Sigmoid colon (tissue), 7 donors: ENCODE results near the gene SSU72. TPM values are rescaled to one million over a fixed set of nuclear protein-coding genes. Genes with fewer than 3 reads are reported as not detected.

ENCODE experiments used
- DNase-seq: peaks from one replicate; pipeline ENCODE4 v3.0.0-alpha.2; 2019
- H3K27ac ChIP-seq, 4 donors: fragments of 200-600 bp; sonication (generic); one replicate each; pipeline ENCODE4 v1.5.1; 2016 to 2019; ENCODE audit warnings: mild to moderate bottlenecking in 1 of 4
- H3K27me3 ChIP-seq, 3 donors: fragments of 200-600 bp; sonication (generic); one replicate each; pipeline ENCODE4 v1.5.1; 2019; ENCODE audit warnings: mild to moderate bottlenecking in 1 of 3
- H3K36me3 ChIP-seq, 4 donors: fragments of 200-600 bp; sonication (generic); one replicate each; pipeline ENCODE4 v1.5.1; 2016 to 2019
- H3K4me1 ChIP-seq, 4 donors: fragments of 200-600 bp; sonication (generic); one replicate each; pipeline ENCODE4 v1.5.1; 2017 to 2019
- H3K4me3 ChIP-seq, 4 donors: fragments of 200-600 bp; sonication (generic); one replicate each; pipeline ENCODE4 v1.5.1; 2017 to 2019; ENCODE audit warnings: mild to moderate bottlenecking in 2 of 4, moderate library complexity in 1 of 4
- H3K9me3 ChIP-seq, 4 donors: fragments of 200-600 bp in 3 of 4; sonication (generic) in 3 of 4; one replicate each; pipeline versions ENCODE4 v1.5.1 to v1.6.1; 2013 to 2019
- EP300 ChIP-seq, 4 donors: sonication (generic); formaldehyde crosslinking; IDR thresholded peaks; one replicate each; pipeline ENCODE4 v1.6.1; 2017; ENCODE audit warnings: antibody characterized with exemption in 4 of 4
- POLR2A ChIP-seq, 2 donors: fragments of 450-650 bp; IDR thresholded peaks; one replicate each; pipeline ENCODE4 v1.6.1; 2016; ENCODE audit warnings: antibody characterized with exemption in 2 of 2, mild to moderate bottlenecking in 2 of 2, moderate library complexity in 2 of 2
- POLR2AphosphoS5 ChIP-seq, 4 donors: sonication (generic); formaldehyde crosslinking; IDR thresholded peaks; one replicate each; pipeline ENCODE4 v1.6.1; 2017; ENCODE audit warnings: antibody characterized with exemption in 4 of 4
- WGBS, 2 donors: extraction: QIAGEN DNeasy Blood & Tissue Kit; methylation state at CpG; one replicate each; pipeline ENCODE4 v1.1.7; 2013; 5-methylcytosine and 5-hydroxymethylcytosine counted together
- intact Hi-C: fragments of 100-400 bp; cut with DNase I; formaldehyde crosslinking; loops from one replicate; pipeline ENCODE4 v1.15.1; 2023
- polyA plus RNA-seq, 3 donors: library from polyadenylated mRNA; stranded (reverse); fragments of 200-250 nt; gene quantifications; one replicate each; pipeline ENCODE4 v1.2.3, GENCODE V29; 2013
- total RNA-seq, 4 donors: library from RNA; depleted of rRNA; stranded (reverse); fragments of >200 nt; gene quantifications; one replicate each; pipeline ENCODE4 v1.1.0, GENCODE V29; 2016
- TF ChIP-seq, protein P1 (sequence below), 4 experiments: fragments of 450-650 bp in 3 of 4; fragments of 200-600 bp in 1 of 4; IDR thresholded peaks; one replicate each; pipeline ENCODE4 v1.5.1; 2016 to 2019; ENCODE audit warnings: antibody characterized with exemption in 4 of 4, mild to moderate bottlenecking in 3 of 4, moderate library complexity in 2 of 4
- donor health status: healthy with polysubstance abuse.
- donor health status: Bipolar disorder and iron deficiency.
- donor health status: healthy.

SSU72 gene
- total and polyA plus RNA-seq, 7 donors = 98.9 to 165 (median 119) TPM

DNA sequence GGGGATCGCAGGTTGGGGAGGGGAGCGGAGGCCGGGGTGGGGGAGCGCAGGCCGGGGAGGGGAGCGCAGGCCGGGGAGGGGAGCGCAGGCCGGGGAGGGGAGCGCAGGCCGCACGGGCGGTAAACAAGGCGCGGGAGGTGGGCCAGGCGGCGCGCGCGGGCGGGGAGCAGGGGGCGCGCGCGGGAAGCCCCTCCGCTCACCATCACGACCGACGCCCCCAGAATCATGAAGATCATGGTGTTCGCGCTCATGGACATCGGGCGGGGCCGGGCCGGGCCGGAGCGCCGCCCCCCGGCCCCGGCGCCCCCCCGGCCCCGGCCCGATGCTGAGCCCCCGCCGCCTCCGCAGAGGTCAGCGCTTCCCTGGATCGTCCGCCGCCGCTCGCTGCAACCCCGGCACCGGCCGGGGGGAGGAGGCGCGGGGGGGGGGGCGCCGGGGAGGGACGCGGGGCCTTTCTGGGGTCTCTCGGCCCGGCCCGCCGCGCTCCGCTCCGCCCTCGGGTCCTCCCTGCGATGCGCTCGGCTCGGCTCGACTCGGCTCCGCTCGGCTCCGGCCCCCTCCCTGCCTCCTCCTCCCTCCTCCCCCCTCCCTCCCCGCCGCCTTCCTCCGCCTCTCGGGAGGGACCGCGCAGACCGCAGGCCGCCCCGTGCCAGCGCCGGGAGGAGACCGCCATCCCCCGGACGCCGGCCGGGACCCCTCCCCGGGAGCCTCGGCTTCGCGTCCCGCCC, 34.4 kb downstream of the SSU72 start, which contains the start of gene TMEM240:
TMEM240 (minus strand) TSS at position 535 of the 728 bp plus-strand sequence; CDS start at position 257, 278 bp downstream.
- Histone ChIP-seq H3K36me3 (peaks cover 0 to 41% (median 17%) of the 10 kb centered on the region in 4 donors), H3K4me3 (peak within 1 kb of the TSS; percentile 63 to 88 (median 83)), H3K4me1 (peaks cover 0 to 26% (median 23%) of the 10 kb centered on the region in 4 donors), H3K27me3 (no peaks in the 10 kb centered on the region), H3K9me3 (no peaks in the 10 kb centered on the region), H3K27ac (peak within 1 kb of the TSS; percentile 81 to 85 (median 83))
- DNase-seq = peak; percentile 92
- no peak for TF ChIP-seq EP300 (IDR thresholded peaks at IDR 0.05)
- TF ChIP-seq POLR2A (IDR thresholded peaks at IDR 0.05) = no peak
- no peak for TF ChIP-seq POLR2AphosphoS5 (IDR thresholded peaks at IDR 0.05)
- TF ChIP-seq, protein P1, sequence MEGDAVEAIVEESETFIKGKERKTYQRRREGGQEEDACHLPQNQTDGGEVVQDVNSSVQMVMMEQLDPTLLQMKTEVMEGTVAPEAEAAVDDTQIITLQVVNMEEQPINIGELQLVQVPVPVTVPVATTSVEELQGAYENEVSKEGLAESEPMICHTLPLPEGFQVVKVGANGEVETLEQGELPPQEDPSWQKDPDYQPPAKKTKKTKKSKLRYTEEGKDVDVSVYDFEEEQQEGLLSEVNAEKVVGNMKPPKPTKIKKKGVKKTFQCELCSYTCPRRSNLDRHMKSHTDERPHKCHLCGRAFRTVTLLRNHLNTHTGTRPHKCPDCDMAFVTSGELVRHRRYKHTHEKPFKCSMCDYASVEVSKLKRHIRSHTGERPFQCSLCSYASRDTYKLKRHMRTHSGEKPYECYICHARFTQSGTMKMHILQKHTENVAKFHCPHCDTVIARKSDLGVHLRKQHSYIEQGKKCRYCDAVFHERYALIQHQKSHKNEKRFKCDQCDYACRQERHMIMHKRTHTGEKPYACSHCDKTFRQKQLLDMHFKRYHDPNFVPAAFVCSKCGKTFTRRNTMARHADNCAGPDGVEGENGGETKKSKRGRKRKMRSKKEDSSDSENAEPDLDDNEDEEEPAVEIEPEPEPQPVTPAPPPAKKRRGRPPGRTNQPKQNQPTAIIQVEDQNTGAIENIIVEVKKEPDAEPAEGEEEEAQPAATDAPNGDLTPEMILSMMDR (IDR thresholded peaks at IDR 0.05) = no peak
- 2% methylated on average over 99 to 100 of the region's 100 CpGs for WGBS, 2 donors
- intact Hi-C loops = no loop called here

DNA sequence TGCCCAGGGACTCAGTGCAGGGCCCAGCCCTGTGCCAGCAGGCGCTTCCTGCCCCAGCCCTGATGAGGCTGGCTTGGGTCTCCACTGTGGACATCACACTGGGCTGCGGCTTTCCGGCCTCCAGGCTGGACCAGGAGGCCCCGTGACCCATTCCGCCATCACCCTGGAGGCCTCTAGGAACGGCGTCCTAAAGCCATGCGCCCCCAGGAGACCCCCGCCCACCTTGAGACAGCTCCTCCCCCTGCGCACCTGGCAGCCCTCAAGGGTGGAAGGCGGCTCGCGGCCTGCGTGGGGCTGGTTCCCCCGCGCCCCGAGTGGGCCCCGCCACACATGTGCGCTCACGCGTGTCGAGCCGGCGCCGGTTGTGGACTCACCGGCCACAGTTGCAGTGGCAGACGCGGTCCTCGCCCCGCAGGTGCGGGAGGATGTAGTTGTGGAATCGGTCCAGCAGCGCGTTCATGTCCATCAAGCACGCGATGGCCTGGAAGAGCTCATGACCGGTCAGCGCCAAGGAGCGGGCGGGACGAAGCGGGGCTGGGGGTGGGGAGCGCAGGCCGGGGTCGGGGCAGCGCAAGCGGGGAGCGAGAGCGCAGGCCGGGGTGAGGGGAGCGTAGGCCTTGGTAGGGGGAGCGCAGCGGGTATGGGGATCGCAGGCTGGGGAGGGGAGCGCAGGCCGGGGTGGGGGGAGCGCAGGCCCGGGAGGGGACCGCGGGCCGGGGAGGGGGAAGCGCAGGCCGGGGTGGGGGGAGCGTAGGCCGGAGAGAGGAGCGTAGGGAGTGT, 35.2 kb downstream of the SSU72 start:
- WGBS, 2 donors = 19 to 21% methylated on average over 65 to 66 of the region's 66 CpGs
- H3K36me3 ChIP-seq = peaks cover 0 to 46% (median 18%) of the 10 kb centered on the region in 4 donors
- H3K4me1 ChIP-seq = peaks cover 0 to 26% (median 23%) of the 10 kb centered on the region in 4 donors
- H3K27ac ChIP-seq = peak overlapping the region; percentile 81 to 85 (median 83)
- H3K4me3 ChIP-seq = peak overlapping the region; percentile 63 to 88 (median 83)
- H3K27me3 ChIP-seq = no peaks in the 10 kb centered on the region
- intact Hi-C loops = no loop called here
- TF ChIP-seq POLR2AphosphoS5 (IDR thresholded peaks at IDR 0.05) (peak in 3 of 4 donors; percentile 14 to 38 (median 25)), EP300 (IDR thresholded peaks at IDR 0.05) (no peak)
- no peaks in the 10 kb centered on the region for H3K9me3 ChIP-seq
- DNase-seq = peak; percentile 81

DNA sequence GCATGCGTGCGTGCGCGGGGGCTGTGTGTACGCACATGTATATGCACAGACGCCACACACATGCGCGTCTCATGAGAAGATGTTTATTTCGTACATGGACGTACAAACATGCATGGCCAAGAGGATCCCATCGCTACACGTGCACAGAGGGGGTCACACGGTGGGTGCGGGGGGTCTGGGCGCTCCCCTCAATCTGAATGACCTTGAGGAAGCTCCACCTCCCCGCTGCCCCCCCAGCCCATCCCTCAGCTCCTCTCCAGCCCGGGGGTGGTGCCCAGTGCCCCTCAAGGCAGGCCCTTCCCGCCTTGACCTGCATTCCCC, 35.7 kb downstream of the SSU72 start:
- no peak for TF ChIP-seq POLR2A (IDR thresholded peaks at IDR 0.05)
- no peak for TF ChIP-seq EP300 (IDR thresholded peaks at IDR 0.05)
- TF ChIP-seq POLR2AphosphoS5 (IDR thresholded peaks at IDR 0.05) = no peak
- TF ChIP-seq, protein P1 (IDR thresholded peaks at IDR 0.05) = no peak
- intact Hi-C loops = no loop called here
- no peak for DNase-seq
- H3K27me3 ChIP-seq = no peaks in the 10 kb centered on the region
- 83 to 87% methylated on average over 18 of the region's 18 CpGs for WGBS, 2 donors
- peaks cover 0 to 50% (median 18%) of the 10 kb centered on the region in 4 donors for H3K36me3 ChIP-seq
- H3K27ac ChIP-seq = peak overlapping the region; percentile 81 to 85 (median 83)
- H3K9me3 ChIP-seq = no peaks in the 10 kb centered on the region
- H3K4me1 ChIP-seq = peaks cover 0 to 26% (median 23%) of the 10 kb centered on the region in 4 donors
- peak overlapping the region; percentile 63 to 88 (median 83) for H3K4me3 ChIP-seq

DNA sequence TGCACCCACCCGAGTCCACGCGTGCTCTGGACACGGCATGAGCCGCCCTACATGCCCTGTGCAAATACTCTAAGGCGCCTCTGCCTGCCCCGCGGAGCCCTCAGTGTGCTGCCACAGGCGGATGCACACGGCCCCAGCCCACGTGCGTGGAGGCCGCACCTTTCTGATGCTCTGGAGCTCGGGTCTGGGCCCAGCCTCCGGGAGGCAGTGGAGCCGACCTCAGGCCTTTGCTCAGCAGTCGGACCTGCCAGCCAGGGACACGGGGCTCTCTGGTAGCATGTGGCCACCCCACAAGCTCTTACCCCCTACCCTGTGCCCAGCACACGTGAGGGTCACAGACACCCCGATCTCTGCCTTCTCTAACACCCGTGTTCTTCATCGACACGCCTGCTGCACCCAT, 36.3 kb downstream of the SSU72 start:
- 86 to 92% methylated on average over 23 of the region's 23 CpGs for WGBS, 2 donors
- DNase-seq = no peak
- TF ChIP-seq POLR2A (IDR thresholded peaks at IDR 0.05) (no peak), POLR2AphosphoS5 (IDR thresholded peaks at IDR 0.05) (no peak), EP300 (IDR thresholded peaks at IDR 0.05) (no peak)
- TF ChIP-seq, protein P1 (IDR thresholded peaks at IDR 0.05) = no peak
- no peaks in the 10 kb centered on the region for H3K27me3 ChIP-seq
- no peaks in the 10 kb centered on the region for H3K9me3 ChIP-seq
- no peak overlapping the region for H3K4me3 ChIP-seq
- peaks cover 0 to 44% (median 16%) of the 10 kb centered on the region in 4 donors for H3K36me3 ChIP-seq
- intact Hi-C loops = no loop called here
- H3K4me1 ChIP-seq = peaks cover 0 to 27% (median 23%) of the 10 kb centered on the region in 4 donors
- H3K27ac ChIP-seq = no peak overlapping the region
